Activated T-cell treated with anti-CD3 and anti-CD28 coated beads for 1 hour (primary cell): ENCODE measurements around the gene CTPS2.

ENCODE experiments used
- DNase-seq: peaks from one replicate; pipeline ENCODE4 v3.0.0-alpha.2; 2020; ENCODE audit warnings: low read depth

The CTPS2 gene

GRCh38 chrX:16714504-16714903, 2.0 kb upstream of the CTPS2 start:
- DNase-seq, result no peak

DNA sequence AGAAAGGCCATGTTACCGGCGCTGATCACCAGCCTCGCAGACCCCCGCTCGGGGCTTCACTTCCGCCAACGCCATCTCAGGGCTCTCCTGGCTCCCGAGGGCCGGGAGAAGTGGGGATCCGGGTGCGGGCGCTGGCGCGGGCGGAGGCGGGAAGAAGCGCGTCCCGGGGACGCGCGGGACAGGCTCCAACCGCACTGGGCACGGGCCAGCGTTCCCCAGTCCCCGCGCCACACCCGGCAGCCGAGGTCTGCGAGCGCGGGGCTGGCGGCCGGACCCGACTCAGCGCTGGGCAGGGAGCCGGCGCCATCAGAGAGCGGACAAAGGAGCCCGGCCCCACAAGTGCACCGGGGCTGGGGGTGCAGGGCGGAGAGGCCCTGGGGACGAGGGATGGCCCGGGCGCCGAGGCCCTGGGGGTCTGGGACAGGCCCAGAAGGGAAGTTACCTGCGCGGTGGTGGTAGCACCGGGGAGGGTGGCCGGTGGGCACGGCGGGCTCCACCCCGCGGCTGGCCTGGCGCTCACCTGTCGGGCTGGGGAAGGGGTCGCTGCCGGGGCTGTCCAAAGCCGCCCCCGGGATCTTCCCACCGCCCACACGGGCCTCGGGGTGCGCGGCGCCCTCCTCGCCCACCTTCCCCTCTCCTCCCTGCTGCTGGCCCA, 449 bp downstream of the CTPS2 start:
- no peak for DNase-seq

- no peak for DNase-seq
These were observed 1.2 kb downstream of the CTPS2 start for GRCh38 chrX:16711219-16711811.

GRCh38 chrX:16708016-16708415, 4.5 kb downstream of the CTPS2 start:
- no peak for DNase-seq

GRCh38 chrX:16705370-16705769, 7.1 kb downstream of the CTPS2 start:
- no peak for DNase-seq

DNA sequence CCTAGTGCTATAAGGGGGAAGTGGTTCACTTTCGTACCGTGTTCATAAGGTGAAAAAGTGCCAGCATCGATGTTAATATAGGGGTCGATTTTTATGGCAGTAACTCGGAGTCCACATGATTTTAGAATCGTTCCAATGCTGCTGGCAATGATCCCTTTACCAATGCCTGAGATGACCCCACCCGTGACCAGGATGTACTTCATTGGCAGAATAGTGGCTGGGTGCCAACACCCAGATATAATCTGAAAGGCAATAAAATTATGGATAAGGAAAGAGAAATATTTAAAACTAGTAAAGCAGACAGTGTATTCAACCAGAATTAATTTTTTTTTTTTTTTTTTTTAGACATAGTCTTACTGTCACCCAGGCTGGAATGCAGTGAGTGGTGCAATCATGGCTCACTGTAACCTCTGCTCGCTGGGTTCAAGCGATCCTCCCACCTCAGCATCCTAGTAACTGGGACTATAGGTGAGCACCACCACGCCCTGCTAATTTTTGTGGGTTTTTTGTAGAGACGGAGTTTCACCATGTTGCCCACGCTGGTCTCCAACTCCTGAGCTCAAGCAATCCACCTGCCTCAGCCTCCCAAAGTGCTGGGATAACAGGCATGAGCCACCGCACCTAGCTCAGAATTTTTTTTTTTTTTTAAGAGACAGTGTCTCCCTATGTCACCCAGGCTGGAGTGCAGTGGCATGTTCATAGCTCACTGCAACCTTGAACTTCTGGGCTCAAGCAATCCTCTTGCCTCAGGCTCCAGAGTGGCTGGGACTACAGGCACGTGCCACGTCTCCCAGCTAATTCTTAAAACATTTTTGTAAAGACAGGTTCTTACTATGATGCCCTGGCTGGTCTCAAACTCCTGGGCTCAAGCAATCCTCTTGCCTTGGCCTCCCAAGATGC, 9.5 kb downstream of the CTPS2 start:
- no peak for DNase-seq

GRCh38 chrX:16700734-16701133, 11.7 kb downstream of the CTPS2 start:
- DNase-seq, result no peak

- DNase-seq, result no peak
These were observed 13.1 kb downstream of the CTPS2 start for GRCh38 chrX:16699389-16699788.

GRCh38 chrX:16696956-16697355, 15.5 kb downstream of the CTPS2 start:
- no peak for DNase-seq

DNA sequence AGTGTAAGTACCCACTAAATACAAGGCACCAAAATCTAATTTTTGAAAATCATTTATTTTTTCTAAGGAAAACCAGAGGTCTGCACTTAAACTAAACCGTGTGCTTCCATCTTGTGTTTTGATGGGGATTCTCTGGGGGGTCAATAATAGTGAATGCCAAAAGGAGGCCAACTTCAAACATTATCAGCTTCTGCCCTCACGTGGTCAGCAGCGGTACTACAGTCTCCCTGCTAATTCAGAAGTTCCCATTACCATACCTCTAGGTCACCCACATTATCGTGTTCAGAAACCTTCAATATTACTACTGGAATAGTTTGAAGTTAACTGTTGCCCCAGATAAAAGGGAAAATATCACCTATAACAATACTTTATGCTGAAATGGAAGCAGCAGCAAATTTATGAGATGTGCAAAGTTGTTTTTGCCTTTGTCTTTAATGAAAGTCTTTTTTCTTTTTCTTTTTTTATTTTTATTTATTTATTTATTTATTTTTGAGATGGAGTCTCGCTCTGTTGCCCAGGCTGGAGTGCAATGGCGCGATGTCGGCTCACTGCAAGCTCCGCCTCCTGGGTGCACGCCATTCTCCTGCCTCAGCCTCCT, 17.3 kb downstream of the CTPS2 start:
- DNase-seq, result peak; percentile 55

DNA sequence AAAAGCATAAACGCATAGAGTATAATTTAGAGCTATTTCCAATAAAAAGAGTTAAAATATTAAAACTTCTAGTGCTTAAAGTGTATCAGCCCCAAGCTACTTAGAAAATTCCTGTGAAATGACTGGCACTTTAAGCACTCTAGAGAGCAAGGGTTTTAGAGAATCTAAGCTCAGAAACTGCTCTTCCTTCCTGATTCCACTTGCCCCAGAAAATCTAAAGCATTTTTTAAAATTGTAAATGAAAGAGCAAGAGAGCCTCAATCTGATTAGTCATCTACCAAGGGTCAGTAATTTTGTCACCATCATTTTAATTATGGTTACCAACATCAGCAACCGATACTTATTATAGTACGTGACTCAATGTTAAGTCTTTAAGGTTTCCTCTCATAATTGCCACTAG, 25.0 kb downstream of the CTPS2 start:
- DNase-seq, result no peak

DNA sequence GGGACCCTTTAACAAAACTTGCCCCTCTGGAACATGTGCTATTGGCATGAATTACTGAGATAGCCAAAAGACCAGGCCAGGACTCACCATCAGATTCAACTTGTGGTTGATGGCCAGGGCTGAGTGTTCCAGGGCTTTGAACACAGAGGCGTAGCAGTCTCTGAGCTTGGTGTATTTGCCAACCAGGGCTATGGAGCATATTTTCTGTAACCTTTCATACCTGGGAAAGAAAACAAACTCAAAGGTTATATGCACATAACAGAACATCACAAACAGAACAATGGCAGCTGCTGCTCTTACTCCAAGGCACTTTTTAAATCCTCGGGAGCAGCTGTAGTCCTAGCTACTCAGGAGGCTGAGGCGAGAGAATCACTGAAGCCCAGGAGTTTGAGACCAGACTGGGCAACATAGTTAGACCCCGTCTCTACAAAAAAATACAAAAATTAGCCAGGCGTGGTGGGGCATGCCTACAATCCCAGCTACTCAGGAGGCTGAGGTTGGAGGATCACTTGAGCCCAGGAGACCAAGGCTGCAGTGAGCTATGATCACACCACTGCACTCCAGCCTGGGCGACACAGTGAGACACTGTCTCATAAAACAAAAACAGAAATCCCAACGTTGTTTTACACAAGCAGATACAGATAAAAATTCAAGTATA, 29.3 kb downstream of the CTPS2 start:
- DNase-seq, result no peak

DNA sequence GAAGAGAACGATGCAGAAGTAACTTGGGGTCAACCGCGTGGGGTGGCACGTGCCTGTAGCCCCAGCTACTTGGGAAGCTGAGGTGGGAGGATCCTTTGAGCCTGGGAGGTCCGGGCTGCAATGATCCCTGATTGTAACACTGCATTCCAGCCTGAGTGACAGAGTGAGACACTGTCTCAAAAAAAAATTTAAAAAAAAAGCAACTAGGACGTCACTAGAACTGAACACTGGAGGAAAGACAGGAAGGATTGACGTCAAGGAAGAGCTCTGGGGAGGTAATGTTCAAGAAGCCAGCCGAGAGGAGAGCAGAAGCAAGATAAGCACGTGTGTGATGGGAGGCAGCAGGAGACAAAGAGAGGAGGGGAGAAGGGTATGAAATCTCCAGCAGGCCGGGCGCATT, 33.8 kb downstream of the CTPS2 start:
- no peak for DNase-seq

GRCh38 chrX:16671005-16671404, 41.5 kb downstream of the CTPS2 start:
- DNase-seq, result no peak

GRCh38 chrX:16666541-16666940, 45.9 kb downstream of the CTPS2 start:
- no peak for DNase-seq

- no peak for DNase-seq
These were observed 47.4 kb downstream of the CTPS2 start for GRCh38 chrX:16665089-16665488.

GRCh38 chrX:16664626-16665025, 47.8 kb downstream of the CTPS2 start:
- no peak for DNase-seq

- no peak for DNase-seq
These were observed 48.4 kb downstream of the CTPS2 start for GRCh38 chrX:16664074-16664473.

DNA sequence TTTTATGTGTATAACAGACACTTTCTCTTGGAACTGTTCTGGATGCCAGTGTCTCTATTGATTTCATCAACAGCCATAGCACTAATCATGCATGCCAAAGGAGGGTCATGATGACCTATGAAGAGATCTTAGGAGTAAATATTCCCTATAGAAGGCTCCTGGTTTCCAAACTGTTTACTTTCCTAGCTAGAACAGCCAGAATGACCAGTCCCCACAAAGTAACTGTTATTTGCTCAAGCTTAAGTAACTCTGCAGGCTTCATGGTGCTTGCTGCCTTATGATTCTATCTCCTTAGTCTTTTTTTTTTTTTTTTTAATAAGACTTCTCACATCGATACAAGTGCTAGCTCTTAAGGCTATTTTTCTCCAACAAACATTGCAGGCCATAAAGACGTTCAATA, 50.1 kb downstream of the CTPS2 start:
- no peak for DNase-seq

GRCh38 chrX:16661495-16661894, 51.0 kb downstream of the CTPS2 start:
- no peak for DNase-seq

DNA sequence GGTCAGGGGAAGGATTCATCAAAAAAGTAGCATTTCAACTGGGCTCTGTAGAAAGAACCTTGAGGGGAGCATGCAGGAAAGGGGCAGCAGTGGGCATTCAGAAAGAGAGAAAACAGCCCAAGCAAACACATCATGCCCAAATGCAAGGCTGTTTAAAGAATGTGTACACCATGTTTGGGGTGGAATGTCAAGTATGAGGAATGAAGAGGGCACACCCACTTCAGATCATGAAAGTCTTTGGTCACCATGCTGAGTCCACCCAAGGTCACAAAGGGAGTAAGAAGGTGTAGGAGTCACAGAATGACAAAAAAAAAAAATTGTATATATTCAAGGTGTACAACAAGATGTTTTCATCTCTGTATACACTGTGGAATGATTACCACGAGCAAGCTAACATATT, 53.1 kb downstream of the CTPS2 start:
- no peak for DNase-seq

DNA sequence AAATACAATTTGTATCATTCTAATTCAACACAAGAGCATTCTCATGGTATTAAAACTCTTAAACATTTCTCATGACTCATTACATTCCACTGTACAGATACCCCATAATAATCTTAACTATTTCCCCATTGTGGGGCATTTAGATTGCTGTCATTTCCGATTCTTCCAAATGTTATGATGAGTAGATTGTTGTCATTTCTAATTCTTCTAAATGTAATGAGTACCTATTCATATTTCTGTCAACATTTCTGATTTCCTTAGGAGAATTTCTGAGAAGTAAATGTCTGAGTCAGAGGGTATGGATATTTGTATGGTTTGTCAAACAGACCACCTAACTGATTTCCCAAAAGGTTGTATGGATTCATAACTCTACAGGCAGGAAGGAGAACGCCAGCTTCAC, 54.2 kb downstream of the CTPS2 start:
- DNase-seq, result no peak
